Measurements from ENCODE around the gene TMEM141.

GRCh38 chr9:136835932-136836904, 45.1 kb downstream of the TMEM141 start:
- TF ChIP-seq, protein P1, sequence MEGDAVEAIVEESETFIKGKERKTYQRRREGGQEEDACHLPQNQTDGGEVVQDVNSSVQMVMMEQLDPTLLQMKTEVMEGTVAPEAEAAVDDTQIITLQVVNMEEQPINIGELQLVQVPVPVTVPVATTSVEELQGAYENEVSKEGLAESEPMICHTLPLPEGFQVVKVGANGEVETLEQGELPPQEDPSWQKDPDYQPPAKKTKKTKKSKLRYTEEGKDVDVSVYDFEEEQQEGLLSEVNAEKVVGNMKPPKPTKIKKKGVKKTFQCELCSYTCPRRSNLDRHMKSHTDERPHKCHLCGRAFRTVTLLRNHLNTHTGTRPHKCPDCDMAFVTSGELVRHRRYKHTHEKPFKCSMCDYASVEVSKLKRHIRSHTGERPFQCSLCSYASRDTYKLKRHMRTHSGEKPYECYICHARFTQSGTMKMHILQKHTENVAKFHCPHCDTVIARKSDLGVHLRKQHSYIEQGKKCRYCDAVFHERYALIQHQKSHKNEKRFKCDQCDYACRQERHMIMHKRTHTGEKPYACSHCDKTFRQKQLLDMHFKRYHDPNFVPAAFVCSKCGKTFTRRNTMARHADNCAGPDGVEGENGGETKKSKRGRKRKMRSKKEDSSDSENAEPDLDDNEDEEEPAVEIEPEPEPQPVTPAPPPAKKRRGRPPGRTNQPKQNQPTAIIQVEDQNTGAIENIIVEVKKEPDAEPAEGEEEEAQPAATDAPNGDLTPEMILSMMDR (IDR thresholded peaks at IDR 0.05; ENCODE audit: extremely low read depth in 1 of 2, insufficient read depth in 1 of 2, low read depth in 1 of 2, low read length in 2 of 2) = no peak
- TF ChIP-seq JUN (IDR thresholded peaks at IDR 0.05; ENCODE audit: borderline replicate concordance, insufficient read depth, insufficient read length, low read depth) = no peak

Measured in endothelial cell of umbilical vein (primary cell).